Kidney tubule cell (primary cell): Measurements from ENCODE around the gene DEPP1.

ENCODE experiments used
- DNase-seq: peaks from one replicate; pipeline ENCODE4 v3.0.0-alpha.2; 2018; ENCODE audit warnings: low spot score

The DEPP1 gene

DNA sequence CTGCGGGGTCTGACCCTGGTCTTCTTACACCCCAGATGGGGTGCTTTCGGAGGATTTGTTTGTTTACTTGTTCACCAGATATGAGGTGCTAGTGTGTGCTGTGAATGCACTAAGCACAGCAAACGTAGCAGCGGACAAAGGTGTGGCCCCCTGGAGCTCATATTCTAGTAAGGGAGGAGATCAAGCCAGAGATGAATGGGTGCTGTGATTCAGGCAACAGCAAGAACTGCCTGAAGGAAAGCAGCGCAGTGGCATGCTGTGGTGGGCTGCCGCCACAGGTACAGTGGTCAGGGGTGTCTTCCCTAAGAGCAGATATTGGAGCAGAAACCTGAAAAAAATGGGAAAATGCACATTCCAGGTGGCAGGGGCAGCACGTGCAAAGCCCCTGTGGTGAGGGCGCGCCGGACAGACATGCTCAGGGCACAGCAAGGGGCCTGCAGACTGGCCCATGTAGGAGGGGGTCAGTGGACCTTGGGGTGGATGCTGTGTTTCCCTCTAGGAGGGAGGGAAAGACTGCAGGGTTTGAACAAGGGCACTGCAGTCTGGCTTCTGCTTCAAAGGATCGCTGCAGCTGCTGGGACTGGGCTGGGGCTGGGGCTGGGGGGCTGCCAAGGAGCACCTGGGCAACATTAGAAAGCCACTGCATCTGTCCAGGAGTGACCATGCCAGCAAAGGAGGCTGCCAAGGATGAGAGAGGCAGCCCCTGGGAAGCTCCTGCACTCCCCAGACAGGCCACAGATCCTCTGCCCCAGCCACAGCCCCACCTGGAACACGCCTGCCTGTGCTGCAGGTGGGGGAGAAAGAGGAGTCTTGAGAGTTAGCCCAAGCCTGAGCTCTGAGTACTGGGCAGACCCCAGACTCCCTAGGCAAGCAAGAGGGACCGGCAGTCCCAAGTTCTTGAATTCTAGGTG is 927 bp upstream of the DEPP1 start:
- DNase-seq = peak; percentile 26

DNA sequence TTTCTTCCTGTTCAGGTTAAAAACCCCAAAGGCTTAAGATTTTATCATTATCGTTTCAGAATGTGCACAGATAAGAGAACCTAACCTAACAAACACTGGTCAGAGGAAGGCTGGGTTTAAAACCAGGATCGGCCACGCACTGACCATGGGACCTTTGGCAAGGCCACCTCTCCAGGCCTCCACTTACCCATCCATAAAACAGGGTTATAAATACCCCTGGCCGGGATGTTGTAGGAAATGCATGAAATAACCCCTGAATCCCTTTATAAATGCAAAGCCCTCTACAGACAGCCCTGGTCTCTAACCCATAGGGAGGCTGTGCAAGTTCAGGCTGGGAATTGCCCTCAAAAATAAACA is 418 bp downstream of the DEPP1 start:
- no peak for DNase-seq

DNA sequence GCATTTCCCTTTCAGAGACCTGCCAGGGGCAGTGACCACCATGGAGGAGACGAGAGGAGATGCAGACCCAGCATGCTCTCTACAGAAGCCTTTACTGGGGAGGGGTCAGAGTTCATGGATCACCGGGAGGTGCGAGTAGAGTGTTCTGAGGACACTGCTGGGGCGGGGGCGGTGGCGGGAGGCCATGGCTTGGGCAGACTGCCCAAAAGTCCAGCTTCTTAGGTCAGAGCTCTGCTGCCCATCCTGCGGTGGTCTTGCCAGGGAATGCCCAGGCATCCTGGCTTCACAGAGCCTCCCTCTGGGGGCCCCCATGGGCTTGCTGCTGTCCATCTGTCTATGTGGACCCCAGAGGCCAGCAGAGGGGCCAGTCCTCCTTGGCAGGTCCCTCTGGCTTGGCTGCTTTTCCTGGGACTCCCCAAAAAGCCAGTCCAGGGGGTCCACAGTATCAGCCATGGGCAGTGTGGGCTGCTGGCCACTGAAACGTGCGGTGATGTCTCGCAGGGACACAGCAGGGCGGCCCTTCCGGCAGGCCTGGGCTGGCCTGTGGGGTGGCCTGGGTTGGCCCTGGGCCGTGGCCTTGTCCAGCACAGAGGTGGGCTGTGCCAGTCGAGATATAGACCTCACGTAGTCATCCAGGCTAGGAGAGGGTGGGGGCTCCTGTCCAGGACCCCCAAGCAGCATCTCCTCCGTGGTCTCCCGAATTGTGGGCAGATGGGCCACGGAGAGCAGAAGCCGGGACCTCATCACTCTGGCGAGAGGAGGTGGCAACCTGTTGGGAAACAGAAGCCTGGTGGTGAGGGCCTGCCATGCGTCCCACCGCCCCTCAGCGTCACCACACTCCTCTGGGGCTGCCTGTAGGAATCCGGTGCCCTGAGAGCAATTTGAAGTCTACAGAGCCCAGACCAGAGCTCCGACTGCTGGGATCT is 1.1 kb downstream of the DEPP1 start:
- DNase-seq = peak; percentile 14

DNA sequence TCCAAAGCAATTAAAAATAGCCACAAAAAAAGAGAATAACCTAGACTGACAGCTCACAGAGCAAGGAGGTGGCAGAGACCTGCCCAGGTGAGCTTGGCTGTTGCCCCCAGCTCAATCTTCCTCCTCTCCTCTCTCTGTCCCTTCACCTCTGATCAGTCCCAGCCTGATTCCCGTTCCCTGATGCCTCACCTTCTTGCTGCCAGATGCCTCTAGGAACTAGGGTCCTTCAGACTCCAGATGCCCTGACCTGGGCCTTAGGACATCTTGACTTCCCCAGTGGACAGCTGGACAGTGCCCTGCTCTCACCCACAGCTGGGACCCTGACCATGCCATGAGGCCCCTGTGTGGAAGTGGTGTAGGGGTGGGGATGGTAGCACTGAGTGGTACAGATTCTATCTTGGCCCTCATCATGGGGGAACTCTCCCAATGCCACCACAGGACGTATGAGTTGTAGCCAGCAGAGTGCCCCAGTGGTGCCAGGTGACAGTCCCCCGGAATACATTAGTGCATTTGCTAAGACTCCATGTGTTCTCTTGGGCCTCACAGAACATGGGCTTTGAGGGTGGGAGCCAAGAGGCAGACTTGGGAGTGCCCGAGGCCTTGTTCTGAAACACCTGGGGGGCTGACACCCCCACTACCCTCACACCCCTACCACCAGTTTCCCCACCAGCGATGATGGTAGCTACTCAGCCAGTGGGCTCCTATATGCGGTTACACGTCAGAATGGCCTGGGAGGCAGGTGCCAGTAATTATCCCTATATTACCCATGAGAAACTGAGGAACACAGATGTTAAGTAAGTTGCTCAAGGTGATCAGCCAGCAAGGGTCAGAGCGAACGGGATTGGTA is 2.0 kb downstream of the DEPP1 start:
- DNase-seq = no peak

DNA sequence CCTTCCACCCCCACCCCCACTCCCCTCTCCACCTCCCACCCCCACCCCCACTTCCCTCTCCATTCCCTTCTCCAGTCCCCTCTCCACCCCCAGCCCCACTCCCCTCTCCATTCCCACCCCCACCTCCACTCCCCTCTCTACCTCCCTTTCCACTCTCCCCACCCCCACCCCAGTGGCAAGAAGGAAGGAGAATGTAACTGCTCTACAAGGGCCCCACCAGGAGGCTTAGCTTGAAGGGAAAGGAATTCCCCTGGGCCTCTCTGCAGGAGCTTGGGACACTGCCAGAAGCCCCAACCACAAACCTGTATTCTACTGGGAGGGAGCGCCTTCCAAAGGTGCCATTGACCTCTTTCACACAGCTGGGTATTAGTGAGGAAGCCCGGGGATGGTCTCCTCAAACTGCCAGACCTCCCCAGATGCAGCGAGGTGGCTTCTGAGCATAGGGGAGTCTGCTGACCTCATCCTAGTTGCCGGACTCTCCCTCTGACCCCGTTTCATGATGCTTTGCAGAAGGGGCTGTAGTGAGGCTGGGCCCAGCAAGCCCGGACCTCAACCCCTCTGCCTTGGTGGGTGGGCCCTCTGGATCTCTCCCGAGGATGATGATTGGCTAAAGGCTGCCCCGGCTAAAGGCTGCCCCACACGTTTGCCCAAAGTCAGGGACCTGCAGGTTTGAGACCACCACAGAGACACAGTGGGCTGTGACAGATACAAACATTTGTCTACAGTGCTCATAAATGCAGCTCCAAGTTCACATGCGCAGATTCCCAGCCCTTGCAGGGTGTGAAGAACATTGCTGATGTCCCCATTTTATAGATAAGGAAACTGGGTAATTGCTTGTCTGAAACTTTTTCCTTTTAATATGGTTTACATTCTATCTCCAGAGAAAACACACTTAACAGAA is 2.9 kb downstream of the DEPP1 start:
- peak; percentile 96 for DNase-seq

DNA sequence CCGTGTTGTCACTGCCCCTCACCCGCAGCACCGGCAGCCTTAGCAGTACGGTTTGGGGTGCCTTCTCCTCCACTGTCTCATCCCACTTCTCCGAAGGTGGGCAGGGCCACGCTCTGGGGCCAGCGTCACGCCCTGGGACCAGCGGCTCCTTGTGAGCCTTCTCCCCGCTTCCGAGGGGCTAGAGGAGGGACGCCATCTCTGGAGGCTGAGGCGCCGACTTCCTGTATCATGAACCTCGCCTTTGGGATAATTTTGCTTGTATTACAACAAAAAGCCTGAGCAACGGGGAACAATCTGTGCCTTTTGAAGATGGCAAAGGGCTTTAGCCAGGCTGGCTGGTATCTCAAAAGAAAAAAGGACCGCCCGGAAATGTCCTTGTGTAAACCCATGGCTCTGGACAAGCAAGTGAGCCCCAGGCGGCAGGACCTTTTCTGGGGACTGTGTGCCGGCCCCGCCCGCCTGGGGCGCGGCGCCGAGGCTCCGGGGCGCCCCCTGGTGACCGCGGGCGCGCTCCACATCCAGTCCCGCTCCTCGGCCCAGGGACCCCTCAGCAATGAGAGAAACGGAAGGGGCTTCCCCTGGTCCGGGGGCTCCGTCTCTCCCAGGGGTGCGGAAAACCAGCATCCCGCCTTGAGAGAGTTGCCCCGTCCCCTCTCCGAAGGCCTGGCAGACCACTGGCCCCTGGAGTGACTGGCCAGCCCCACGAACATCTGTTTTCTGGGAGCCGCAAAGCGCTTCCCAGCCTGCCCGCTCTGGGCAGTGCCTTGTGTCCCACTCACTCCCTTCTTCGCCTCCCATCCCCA is 3.8 kb downstream of the DEPP1 start:
- DNase-seq = peak; percentile 70

DNA sequence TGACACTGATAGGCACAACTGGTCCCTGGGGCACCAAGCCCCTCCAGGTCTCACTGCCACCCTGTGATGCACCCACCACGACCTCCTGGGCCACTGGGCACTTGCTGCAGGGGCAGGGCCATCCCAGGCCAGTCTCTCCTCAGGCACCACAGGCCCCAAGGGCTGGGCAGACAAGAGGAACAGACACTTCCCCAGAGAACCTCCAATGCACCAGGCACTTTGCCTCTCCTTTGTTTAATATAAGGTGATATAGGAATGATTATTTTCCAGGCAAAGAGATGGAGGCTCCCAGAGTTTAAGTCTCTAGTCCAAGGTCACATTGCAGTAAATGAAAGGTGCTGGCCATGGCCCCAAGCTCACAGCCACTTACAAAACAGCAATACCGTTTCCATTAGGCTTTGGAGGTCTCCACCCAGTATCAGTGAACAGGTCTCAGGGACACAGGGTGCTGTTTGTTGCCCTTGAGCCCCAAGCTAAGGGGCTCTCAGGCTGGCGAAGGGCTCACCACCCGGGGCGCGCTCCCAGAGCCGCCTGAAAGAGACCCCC is 4.5 kb downstream of the DEPP1 start:
- DNase-seq = no peak

DNA sequence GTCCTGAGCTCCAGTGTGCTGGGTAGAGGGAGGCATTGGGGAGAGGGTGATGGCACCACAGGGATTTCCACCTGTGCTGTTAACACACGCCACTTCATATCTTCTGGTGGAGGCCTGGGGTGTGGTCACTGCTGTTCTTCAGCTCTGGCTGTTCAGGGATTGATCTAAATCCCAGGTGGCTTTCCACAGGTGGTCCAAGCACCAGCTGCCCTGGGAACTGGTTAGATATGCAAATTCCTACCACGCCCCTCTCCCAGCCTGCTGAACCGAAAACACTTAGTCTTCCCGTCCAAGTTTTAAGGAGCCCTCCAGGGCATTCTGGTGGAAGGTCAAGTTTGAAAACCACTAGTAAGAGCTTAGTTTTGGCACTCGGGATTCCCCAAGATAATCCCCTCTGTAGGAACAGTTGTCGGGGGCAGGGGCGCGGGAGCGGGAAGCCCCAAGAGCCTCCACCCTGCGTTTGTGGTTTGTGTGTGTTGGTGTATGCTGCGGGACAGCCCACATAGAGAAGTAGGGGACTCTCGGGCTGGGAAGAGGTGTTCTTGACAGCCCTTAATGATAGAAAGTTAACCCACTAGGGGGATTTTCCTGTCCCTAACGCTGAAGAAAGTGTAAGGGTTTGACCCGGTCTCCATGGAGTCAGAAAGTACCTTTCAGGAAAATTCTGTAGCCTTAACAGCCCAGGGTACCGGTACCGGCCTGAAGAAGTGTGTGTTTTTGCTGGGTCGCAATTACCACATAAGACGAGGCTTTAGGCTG is 5.1 kb downstream of the DEPP1 start:
- peak; percentile 12 for DNase-seq

DNA sequence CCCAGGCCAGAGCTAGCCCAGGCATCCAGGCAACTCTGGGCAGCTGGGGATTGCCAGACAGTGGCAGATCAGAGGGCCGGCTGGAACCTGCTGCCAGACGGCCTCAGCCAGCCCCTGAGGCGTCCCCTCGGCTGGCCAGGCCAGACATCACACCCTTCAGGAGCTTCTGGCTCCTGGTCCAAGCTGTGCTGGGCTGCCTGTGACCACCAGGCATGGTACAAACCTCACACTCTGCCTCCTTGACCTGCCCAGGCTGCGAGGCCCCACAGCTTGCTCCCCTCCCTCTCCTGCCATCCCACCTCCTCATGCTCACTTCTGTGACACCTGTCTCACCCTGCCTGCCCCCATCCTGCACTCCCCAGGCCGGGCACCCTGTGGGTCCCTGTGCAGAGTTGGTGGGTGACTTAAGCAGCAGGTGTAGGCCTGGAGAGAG is 5.7 kb downstream of the DEPP1 start:
- DNase-seq = no peak

DNA sequence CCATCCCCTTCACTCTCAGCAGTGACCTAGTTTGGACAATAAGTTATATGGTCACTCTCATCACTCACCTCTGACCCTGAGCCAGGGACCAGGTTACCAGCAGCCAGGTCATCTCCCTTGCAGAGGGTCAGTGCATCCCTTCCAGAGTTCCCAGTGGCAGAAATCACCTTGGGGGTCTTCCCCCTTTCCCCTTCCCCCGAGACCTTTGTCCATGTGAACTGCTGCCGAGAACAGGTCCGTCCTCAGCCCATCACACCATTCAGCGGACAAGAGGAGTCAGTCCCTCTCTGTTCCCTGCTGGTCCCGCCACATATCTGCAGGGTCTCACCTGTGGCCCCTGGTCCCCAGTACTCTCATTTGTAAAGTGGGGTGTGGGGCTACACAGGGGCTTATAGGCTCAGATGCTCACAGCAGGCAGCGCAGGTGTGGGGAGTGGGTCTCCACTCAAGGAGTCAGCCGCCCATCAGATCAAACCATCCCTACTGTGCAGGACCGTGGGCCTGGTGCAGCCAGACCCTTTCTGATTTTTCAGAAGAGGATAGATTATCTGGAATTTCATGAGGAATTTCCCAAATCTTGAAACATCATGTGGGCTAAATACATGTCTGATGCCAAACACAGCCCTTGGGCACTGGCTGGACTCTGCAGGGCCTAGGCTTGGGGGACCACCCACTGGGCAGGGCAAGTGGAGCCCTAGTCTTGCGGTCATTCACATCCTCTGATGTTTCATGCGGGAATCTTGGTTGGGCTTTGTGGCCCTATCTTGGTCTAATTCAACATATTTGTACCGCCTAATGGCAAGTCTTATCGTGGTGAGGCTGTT is 6.5 kb downstream of the DEPP1 start:
- DNase-seq = no peak

DNA sequence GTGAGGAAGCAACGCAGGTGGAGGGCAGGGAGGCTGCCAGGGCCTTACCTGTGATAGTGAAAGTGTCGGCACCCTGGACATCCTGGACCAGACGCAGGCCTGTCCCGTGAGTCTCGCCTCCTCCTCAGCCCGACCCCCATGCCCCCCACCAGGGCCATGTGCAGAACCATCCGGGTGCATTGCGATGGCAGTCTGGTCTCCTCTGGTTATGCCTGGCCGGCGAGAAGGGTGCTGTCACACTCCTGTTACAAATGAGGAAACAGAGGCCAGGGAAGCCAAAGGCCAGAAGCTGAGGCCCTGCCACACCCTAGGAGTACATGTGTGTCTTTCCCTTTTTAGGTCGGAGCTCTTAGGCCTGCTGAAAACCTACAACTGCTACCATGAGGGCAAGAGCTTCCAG is 7.2 kb downstream of the DEPP1 start:
- DNase-seq = no peak

DNA sequence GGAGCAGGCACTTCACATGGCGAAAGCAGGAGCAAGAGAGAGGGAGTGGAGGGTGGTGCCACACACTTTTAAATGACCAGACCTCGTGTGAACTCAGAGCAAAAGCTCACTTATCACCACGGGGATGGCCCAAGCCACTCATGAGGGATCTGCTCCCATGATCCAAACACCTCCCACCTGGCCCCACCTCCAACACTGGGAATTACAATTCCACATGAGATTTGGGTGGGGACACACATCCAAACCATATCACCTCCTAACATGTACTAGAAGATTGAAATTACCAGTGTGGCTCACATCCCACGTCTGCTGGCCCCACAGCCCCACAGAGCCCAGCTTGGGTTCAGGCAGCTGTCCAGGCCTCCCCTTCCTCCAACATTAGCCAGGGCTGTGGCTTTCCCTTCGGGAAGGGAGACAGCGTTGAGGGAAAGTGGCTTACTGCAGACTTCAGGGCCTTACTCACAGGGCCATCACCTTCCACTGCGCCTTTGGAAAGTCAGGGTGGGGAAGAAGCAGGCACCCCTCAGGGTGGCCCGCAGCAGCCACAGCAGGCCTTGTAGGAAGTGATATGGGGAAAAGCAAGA is 7.7 kb downstream of the DEPP1 start:
- DNase-seq = no peak

DNA sequence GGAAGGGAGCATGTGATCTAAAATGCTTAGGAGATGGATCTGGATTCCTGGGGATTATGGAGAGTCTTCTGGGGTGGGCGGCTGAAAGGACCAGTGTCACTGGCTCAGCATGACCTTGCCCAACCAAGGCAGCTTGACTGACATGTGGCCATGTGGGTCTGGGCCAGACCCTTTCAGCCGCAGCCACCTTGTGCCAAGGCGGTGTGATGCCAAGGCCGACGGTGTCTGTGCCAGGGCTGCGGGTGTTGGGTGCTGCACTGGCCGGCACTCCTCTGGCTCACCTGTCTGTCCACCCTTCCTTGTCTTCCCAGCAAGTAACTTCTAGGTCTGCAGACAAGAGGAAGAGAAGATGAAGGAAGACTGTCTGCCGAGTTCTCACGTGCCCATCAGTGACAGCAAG is 8.8 kb downstream of the DEPP1 start:
- no peak for DNase-seq

DNA sequence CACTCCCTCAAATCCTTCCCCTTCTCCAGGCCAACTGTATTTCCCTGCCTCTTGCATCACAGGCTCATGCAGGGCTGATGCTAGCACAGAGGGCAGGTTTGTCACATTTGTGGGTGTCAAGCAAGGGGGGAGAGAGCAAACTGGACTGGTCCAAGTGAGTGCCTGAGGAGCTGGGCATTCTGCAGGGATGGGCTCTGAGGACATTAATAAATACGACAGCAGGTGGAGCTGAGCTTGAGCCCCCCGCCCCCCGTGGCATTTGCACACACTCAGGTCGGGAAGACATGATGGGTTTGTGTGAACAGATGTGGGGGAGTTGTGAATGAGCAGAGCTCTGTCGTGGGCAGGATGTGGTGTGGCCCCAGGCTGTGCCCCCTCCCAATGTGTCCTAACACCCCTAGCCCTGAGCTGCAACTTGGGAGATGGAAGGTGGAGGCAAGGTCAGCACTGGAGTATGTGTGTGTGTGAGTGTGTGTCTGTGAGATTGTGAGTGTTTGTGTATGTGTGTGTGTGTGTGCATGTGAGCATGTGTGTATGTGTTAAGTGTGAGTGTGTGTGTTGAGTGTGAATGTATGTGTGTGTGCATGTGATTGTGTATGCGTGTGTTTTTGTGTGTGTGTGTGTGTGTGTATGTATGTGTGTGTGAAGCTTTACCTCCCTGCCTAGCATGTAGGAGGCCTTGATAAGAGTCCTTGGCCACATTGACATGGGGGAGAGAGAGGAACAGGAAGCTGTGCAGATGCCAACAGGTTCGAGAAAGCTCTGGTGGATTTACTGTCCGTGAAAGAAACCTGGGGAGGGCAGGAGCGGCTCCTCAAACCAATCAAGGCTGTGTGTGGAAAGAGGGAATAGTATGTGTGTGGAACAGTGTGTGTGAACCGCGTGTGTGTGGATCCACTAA is 9.9 kb downstream of the DEPP1 start:
- DNase-seq = no peak

DNA sequence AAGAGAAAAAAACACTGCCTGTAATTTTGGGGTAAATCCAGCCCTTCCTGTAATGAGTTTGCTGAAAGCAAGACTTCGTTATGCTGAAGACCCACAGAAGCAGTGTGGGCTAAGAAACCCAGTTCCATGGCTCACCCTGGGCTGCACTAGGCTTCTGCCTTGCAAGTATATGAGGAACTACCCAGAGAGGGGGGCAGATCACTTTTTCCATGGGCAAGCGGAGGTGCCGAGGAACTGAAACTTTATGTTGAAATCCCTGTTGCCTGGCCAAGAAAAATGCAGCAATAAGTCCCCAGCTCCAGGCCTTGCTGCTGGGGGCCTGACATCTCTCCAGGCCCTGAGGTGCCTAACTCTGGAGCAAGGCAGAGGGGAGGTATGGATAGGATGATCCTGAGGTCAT is 10.5 kb downstream of the DEPP1 start:
- DNase-seq = no peak

DNA sequence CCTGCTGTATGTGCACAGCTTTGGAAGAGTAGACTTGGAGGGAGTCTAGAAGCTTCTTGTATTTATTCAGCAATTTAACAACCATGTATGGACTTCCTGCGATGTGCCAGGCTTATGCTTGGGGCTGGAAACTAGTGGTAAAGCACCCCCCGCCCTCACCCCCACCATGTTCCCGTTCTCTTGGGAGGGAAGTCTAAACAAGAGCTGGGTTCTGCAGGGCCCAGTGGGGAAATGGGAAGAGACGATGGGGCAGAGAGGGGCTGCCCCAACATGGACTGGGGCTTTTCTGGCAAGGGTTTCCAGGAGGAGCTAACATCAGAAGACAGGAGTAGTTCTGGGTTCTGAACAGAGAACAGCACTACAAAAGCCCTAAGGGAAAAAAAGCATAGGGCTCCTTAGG is 11.0 kb downstream of the DEPP1 start:
- no peak for DNase-seq
